ENCODE measurements around the gene ACBD4. TPM values are rescaled to one million over a fixed set of nuclear protein-coding genes. Genes with fewer than 3 reads are reported as not detected.

The ACBD4 gene
- total RNA-seq, 2 donors from 2014 or later = 20.8 to 21.1 TPM

DNA sequence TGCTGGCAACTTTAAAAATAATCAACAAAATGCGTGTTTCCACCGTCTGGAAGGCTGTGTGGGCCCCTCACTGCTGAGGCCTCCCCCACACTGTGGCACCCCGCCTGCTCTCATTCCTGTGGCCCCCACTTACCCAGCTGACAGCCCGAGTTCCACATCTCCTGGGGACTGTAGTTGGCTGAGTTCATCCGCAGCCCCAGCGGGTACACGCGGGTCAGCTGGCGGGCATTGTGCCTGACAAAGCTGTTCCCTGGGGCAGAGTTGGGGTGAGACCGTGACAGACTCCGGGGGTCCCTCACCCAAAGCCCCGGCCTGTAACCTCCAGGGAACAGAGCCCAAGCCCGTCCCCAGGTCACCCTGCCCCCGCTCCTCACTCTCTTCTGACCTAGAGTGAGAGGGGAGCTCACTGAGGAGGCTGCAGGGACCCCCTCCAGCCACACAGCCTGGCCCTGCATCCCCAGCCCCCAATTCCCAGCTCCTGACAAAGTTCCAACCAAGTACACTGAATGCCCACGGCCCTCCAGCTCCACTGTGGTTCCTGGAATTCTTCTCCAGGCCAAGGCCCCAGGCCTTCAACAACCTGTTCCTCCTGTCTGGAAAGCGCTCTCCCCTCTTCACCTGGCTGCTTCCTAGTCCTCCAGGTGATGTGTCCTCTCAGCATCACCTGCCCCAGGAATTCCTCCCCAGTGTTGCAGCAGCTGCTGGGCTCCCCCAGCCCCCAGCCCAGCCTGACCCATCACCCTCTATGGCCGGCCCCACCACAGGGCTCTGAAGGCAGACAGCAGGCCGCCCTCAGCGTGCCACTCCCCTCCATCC lies 21.2 kb upstream of the ACBD4 start:
- TF ChIP-seq POLR2A (IDR thresholded peaks at IDR 0.05) = no peak
- TF ChIP-seq, protein P1, sequence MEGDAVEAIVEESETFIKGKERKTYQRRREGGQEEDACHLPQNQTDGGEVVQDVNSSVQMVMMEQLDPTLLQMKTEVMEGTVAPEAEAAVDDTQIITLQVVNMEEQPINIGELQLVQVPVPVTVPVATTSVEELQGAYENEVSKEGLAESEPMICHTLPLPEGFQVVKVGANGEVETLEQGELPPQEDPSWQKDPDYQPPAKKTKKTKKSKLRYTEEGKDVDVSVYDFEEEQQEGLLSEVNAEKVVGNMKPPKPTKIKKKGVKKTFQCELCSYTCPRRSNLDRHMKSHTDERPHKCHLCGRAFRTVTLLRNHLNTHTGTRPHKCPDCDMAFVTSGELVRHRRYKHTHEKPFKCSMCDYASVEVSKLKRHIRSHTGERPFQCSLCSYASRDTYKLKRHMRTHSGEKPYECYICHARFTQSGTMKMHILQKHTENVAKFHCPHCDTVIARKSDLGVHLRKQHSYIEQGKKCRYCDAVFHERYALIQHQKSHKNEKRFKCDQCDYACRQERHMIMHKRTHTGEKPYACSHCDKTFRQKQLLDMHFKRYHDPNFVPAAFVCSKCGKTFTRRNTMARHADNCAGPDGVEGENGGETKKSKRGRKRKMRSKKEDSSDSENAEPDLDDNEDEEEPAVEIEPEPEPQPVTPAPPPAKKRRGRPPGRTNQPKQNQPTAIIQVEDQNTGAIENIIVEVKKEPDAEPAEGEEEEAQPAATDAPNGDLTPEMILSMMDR (IDR thresholded peaks at IDR 0.05) = no peak
- H3K4me3 ChIP-seq = no peak overlapping the region
- intact Hi-C loops (cut with DNase I) = no loop called here
- no peaks in the 10 kb centered on the region for H3K36me3 ChIP-seq (replicated peaks in 1 of 2; ENCODE audit: insufficient read depth in 1 of 2, low read depth in 2 of 2)
- no peaks in the 10 kb centered on the region for H3K27me3 ChIP-seq
- no peaks in the 10 kb centered on the region for H3K9me3 ChIP-seq
- H3K4me1 ChIP-seq = no peaks in the 10 kb centered on the region
- DNase-seq (no peak), ATAC-seq (no peak)
- WGBS, 2 donors = 83% methylated on average over 9 to 19 of the region's 19 CpGs
- no peak overlapping the region for H3K27ac ChIP-seq

DNA sequence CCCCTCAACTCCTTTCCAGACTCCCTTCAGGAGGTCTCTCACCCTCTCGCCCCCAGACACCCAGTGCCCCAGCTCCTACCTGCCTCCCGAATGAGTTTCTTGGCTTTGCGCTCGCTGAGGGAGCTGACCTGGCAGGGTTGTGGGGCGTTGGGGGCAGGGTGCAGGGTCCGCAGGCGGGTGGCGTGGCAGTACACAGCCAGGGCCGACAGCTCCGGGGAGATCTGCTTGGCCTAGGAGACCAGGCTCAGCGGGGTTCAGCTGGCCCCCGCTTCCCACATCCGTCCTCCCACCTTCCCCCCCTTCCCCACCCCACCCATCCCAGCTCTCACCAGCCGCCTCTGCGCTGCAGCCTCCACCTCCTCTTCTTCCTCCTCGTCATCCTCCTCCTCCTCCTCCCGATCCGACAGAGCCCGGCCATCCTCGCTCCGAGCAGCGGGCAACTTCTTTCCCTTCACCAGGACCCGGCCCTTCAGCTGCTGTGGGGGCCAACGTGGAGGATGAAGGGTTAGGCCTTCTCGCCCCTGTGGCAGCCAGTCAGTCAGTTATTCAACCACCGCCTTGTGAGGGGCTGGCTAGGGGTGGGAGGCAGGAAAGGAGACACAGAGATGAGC lies 20.4 kb upstream of the ACBD4 start:
- Histone ChIP-seq H3K27me3 (no peaks in the 10 kb centered on the region), H3K36me3 (replicated peaks in 1 of 2; ENCODE audit: insufficient read depth in 1 of 2, low read depth in 2 of 2) (no peaks in the 10 kb centered on the region), H3K4me3 (no peak overlapping the region), H3K9me3 (no peaks in the 10 kb centered on the region), H3K27ac (no peak overlapping the region), H3K4me1 (no peaks in the 10 kb centered on the region)
- ATAC-seq = no peak
- no peak for DNase-seq
- TF ChIP-seq POLR2A (IDR thresholded peaks at IDR 0.05) = no peak
- TF ChIP-seq, protein P1 (IDR thresholded peaks at IDR 0.05) = no peak
- 84 to 85% methylated on average over 17 to 26 of the region's 26 CpGs for WGBS, 2 donors
- intact Hi-C loops (cut with DNase I) = no loop called here

GRCh38 chr17:45115871-45116270 lies 19.6 kb upstream of the ACBD4 start:
- no peak for DNase-seq
- intact Hi-C loops (cut with DNase I) = no loop called here
- TF ChIP-seq, protein P1 (IDR thresholded peaks at IDR 0.05) = no peak
- no peak for TF ChIP-seq POLR2A (IDR thresholded peaks at IDR 0.05)
- H3K27ac ChIP-seq = no peak overlapping the region
- H3K4me3 ChIP-seq = no peak overlapping the region
- WGBS, 2 donors = 73 to 81% methylated on average over 11 of the region's 11 CpGs
- H3K4me1 ChIP-seq = no peaks in the 10 kb centered on the region
- ATAC-seq = no peak
- no peaks in the 10 kb centered on the region for H3K36me3 ChIP-seq (replicated peaks in 1 of 2; ENCODE audit: insufficient read depth in 1 of 2, low read depth in 2 of 2)
- H3K27me3 ChIP-seq = no peaks in the 10 kb centered on the region
- no peaks in the 10 kb centered on the region for H3K9me3 ChIP-seq

GRCh38 chr17:45116434-45117016 lies 19.0 kb upstream of the ACBD4 start:
- H3K4me1 ChIP-seq = no peaks in the 10 kb centered on the region
- TF ChIP-seq, protein P1 (IDR thresholded peaks at IDR 0.05) = no peak
- no peak for TF ChIP-seq POLR2A (IDR thresholded peaks at IDR 0.05)
- H3K36me3 ChIP-seq (replicated peaks in 1 of 2; ENCODE audit: insufficient read depth in 1 of 2, low read depth in 2 of 2) = no peaks in the 10 kb centered on the region
- no peak for DNase-seq
- intact Hi-C loops (cut with DNase I) = no loop called here
- no peaks in the 10 kb centered on the region for H3K27me3 ChIP-seq
- H3K9me3 ChIP-seq = no peaks in the 10 kb centered on the region
- ATAC-seq = no peak
- H3K27ac ChIP-seq = no peak overlapping the region
- 85 to 95% methylated on average over 5 to 10 of the region's 10 CpGs for WGBS, 2 donors
- H3K4me3 ChIP-seq = no peak overlapping the region

Measured in body of pancreas (tissue), 4 donors.